ENCODE data around the gene NBPF20.
"Not testable (repeated sequence)": the region's sequence is repeated elsewhere in the genome, so short reads cannot be mapped to it uniquely, and the experiment has no call there.

DNA sequence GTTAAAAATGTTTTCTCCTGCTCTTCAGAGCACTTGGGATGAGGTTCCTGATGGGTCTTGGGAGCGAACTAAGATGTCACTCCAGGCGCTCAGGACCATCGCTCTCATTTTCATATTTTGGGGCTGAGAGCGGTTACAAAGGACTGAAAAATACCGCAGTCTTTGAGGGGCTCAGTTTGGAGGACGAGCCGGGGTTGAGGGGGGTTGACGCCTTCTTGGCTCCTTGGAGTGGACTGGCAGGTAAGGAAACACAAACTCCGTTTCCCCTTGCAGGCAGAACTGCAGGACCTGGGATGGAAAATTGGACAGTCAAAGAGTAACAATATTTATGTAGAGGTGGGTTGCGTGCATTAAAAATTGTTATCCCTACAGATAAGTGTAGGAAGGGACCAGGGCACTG, 35.3 kb upstream of the NBPF20 start:
- TF ChIP-seq, protein P1, sequence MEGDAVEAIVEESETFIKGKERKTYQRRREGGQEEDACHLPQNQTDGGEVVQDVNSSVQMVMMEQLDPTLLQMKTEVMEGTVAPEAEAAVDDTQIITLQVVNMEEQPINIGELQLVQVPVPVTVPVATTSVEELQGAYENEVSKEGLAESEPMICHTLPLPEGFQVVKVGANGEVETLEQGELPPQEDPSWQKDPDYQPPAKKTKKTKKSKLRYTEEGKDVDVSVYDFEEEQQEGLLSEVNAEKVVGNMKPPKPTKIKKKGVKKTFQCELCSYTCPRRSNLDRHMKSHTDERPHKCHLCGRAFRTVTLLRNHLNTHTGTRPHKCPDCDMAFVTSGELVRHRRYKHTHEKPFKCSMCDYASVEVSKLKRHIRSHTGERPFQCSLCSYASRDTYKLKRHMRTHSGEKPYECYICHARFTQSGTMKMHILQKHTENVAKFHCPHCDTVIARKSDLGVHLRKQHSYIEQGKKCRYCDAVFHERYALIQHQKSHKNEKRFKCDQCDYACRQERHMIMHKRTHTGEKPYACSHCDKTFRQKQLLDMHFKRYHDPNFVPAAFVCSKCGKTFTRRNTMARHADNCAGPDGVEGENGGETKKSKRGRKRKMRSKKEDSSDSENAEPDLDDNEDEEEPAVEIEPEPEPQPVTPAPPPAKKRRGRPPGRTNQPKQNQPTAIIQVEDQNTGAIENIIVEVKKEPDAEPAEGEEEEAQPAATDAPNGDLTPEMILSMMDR (IDR thresholded peaks at IDR 0.05; ENCODE audit: low read depth, low read length): not testable (repeated sequence)
- TF ChIP-seq POLR2A (IDR thresholded peaks at IDR 0.05; ENCODE audit: extremely low read depth, insufficient read length); MYC (IDR thresholded peaks at IDR 0.05; ENCODE audit: low read depth, low read length): not testable (repeated sequence)
- TF ChIP-seq, protein P2, sequence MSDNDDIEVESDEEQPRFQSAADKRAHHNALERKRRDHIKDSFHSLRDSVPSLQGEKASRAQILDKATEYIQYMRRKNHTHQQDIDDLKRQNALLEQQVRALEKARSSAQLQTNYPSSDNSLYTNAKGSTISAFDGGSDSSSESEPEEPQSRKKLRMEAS (IDR thresholded peaks at IDR 0.05; ENCODE audit: low read depth, low read length): not testable (repeated sequence)
